GM18867 (cell line): ENCODE results near the gene RAMP1.
"Not testable (repeated sequence)": the region's sequence is repeated elsewhere in the genome, so short reads cannot be mapped to it uniquely, and the experiment has no call there.

ENCODE experiments used
- ATAC-seq: cut with Tn5 transposase; IDR thresholded peaks from one replicate; pipeline ENCODE4 v1.9.1; 2021; ENCODE audit warnings: mild to moderate bottlenecking, moderate library complexity; ENCODE audit not compliant: unreplicated experiment

The RAMP1 gene

DNA sequence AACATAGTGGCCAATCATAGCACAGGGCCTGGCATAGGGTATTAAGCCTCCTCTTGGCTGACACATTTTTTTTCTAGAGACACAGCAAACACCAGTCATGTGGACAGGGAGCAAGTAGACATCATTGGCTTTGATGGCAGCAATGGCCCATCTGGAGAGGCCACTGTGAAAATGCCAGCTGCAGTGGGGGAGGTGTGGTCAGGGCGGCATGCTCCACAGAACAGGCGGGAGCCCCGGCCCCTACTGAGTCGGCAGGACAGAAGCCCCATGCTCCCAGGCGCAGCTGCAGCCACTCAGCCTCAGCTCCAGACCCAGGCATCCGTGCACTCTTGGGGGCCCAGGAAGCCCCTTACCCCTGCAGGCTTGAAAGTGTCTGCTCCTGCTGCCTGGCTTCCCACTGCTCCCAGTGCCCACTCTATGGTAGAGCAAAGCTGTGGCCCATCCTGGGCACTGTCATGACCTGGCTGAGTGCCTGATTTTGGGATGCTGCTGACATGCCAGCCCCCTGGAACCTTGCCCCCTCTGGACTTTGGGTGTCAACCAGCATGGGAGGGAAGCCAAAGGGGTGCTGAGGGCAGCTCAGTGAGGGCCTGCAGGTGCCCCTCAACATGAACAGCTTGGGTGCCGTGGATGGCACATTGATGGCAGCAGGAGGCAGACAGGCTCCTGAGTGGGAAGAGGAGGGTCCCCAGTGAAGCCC lies 84.1 kb downstream of the RAMP1 start:
- no peak for ATAC-seq

DNA sequence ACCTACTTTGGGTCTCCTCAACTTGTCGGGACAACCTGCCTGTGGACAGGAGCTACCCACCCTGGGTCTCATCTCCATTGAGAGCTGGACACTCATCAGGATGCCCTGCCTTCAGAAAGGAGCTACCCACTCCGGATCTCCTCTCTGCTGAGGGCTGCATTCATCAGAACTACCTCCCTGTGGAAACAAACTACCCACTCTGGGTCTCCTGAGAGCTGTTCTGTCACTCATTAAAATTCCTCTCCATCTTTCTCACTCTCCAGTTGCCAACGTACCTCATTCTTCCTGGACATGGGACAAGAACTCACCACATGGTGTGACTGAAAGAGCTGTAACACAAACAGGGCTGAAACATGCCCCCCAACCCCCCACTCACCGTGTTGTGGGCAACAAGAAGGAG lies 84.9 kb downstream of the RAMP1 start:
- no peak for ATAC-seq

DNA sequence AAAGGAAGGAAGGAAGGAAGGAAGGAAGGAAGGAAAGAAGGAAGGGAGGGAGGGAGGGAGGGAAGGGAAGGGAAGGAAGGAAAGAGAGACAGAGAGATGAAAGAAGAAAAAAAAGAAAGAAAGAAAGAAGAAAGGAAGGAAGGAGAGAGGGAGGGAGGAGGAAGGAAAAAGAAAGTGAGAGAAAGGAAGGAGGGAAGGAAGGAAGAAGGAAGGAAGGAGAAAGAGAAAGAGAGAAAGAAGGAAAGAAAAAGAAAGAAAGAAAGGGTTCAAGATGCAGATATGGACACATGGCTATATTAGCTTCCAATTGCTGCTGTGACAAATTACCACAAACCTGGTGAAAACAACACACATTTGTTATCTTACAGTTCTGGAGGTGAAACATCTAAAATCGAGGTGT lies 87.0 kb downstream of the RAMP1 start:
- ATAC-seq = no peak

DNA sequence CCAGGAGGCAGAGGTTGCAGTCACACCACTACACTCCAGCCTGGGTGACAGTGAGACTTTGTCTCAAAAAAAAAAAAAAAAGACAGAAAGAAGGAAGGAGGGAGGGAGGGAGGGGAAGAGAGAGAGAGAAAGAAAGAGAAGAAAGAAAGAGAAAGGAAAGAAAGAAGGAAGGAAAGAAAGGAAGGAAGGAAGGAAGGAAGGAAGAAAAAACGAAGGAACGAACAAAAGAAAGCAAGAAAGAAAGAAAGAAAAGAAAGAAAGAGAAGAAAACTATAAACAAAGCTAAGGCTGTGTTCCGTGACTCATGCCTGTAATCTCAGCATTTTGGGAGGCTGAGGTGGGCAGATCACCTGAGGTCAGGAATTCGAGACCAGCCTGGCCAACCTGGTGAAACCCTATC lies 91.9 kb downstream of the RAMP1 start:
- ATAC-seq = not testable (repeated sequence)

DNA sequence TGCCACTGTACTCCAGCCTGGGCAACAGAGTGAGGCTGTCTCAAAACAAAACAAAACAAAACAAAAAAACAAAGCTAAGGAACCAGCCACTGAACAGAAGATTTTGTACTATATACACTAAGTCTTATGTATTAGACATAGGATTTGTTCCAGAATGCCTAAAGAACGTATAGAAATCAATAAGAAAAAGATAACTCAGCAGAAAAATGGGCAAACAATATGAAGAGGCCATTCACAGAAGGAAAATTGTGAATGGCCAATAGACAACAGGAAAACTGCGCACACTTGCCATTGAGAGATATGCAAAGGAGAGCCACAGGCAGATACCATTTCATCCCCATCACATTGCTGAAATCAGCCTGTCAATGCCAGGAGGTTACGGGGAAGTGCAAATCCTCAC lies 92.5 kb downstream of the RAMP1 start:
- no peak for ATAC-seq

DNA sequence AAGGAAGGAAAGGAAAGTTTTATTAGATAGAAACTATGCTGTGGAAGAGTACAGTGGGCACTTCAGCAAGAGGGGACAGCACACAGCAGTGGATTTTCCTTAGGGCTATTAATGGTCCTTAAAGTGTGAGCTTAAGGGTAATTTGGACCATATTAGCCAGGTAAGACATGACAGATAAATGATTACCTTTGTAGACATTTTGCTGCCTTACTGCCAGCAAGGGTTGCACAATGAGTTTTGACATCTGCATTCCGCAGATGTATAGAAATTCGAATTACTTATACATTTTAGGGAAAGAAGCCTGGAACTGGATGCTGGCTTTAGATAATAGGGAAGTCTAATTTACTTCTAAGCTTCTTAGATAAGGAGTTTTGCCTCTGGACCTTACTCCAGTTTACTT lies 93.4 kb downstream of the RAMP1 start:
- no peak for ATAC-seq

DNA sequence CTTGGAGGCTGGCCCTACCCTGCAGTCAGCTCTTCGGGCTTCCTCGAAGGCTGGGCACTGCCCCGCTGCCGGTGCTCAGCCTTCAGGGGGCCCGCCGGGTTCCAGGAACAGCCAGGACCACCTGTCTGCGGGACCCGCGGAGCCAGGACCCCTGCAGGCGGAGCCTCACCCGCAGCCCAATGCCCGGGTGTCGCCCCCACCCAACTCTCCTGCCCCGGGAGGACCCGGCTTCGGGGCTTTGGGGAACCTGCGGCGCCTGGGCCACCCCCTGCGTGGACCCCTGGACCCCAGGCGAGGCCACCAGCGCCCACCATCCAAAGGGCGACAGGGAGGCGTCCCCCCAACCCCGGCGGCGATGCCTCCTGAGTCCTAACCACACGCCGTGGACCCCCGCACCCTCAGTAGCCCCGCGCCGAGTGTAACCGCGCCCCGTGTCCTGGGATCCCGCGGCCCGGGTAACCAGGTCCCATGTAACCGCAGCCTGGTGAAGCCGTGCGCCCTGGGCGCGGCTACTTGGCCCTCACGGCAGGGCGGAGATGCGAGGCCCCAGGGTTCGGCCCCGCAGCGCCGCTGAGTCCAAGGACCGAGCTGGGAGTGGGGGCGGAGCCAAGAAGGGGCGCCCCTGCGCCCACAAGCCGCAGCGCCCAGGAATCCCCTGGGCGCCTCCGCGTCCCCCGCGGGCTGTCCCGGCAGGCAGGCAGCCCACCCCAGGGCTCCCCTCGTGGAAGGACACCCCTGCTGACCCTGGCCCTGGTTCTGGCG lies 96.4 kb downstream of the RAMP1 start:
- ATAC-seq = no peak

DNA sequence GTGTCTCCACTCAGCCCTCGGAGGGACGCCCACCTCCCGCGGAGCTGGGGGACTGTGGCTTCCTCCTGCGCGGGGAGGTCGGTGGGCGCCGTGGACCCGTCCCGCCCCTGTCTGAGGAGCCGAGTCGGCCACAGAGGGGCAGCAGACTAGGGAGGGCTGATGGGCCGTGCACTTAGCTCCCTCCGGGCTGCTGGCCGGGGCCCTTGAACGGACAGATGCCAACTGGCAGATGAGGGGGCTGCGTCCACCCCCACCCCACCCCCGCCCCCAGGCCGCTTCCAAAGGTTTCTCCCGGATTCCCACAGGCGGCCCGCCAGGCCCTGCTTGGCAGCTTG lies 96.9 kb downstream of the RAMP1 start:
- no peak for ATAC-seq

DNA sequence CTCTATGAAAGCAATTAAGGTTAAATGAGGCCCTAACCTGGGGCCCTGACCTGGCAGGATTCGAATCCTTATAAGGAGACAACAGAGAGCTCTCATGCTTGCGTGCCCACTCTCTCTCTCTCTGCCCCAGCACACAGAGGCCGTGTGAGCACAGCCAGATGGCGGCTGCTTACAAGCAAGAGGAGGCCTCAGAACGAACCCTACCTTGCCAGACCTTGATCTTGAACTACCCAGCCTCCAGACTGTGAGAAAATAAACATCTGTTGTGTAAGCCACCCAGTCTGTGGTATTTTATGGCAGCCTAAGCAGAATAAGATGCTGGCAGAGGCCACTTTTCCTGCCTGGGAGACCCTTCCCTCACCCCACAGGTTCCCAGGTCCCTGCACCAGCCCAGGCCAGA lies 102.2 kb downstream of the RAMP1 start:
- no peak for ATAC-seq
